ENCODE measurements around the gene GNB5.

GNB5 gene

GRCh38 chr15:52232327-52232726 lies 41.1 kb upstream of the GNB5 start:
- no peaks in the 10 kb centered on the region for H3K9me2 ChIP-seq (replicated peaks; ENCODE audit: control insufficient read depth, low read length)
- peaks cover 89% of the 10 kb centered on the region for H3K4me1 ChIP-seq (ENCODE audit: control insufficient read depth, low read length)
- peaks cover 12% of the 10 kb centered on the region for H3K79me2 ChIP-seq (ENCODE audit: control insufficient read depth, low read length)
- H3K27me3 ChIP-seq (ENCODE audit: control insufficient read depth, low read length): no peaks in the 10 kb centered on the region
- TF ChIP-seq CTCF (IDR thresholded peaks at IDR 0.05; ENCODE audit: low read depth, low read length, poor library complexity, severe bottlenecking): no peak
- no peak for TF ChIP-seq EZH2phosphoT487 (IDR thresholded peaks at IDR 0.05; ENCODE audit: borderline replicate concordance, low read length)
- H3K4me2 ChIP-seq (ENCODE audit: low read length): peak overlapping the region; percentile 93
- H3K9me3 ChIP-seq (ENCODE audit: control insufficient read depth, insufficient read depth, low read length): no peaks in the 10 kb centered on the region
- peaks cover 53% of the 10 kb centered on the region for H3F3A ChIP-seq (ENCODE audit: control insufficient read depth, insufficient read depth)
- peak overlapping the region; percentile 65 for H3K4me3 ChIP-seq (ENCODE audit: low read length)
- no peaks in the 10 kb centered on the region for H4K20me1 ChIP-seq (ENCODE audit: control insufficient read depth, insufficient read depth, low read depth, low read length)
- H3K36me3 ChIP-seq (ENCODE audit: control insufficient read depth, low read length): peaks cover 16% of the 10 kb centered on the region
- peak overlapping the region; percentile 98 for H3K27ac ChIP-seq (ENCODE audit: low read depth, low read length)

GRCh38 chr15:52230073-52230472 lies 38.9 kb upstream of the GNB5 start:
- Histone ChIP-seq H4K20me1 (ENCODE audit: control insufficient read depth, insufficient read depth, low read depth, low read length) (no peaks in the 10 kb centered on the region), H3K4me1 (ENCODE audit: control insufficient read depth, low read length) (peaks cover 90% of the 10 kb centered on the region), H3K79me2 (ENCODE audit: control insufficient read depth, low read length) (peaks cover 12% of the 10 kb centered on the region), H3K27me3 (ENCODE audit: control insufficient read depth, low read length) (no peaks in the 10 kb centered on the region), H3K9me3 (ENCODE audit: control insufficient read depth, insufficient read depth, low read length) (no peaks in the 10 kb centered on the region), H3F3A (ENCODE audit: control insufficient read depth, insufficient read depth) (peaks cover 50% of the 10 kb centered on the region), H3K9me2 (replicated peaks; ENCODE audit: control insufficient read depth, low read length) (no peaks in the 10 kb centered on the region), H3K36me3 (ENCODE audit: control insufficient read depth, low read length) (peaks cover 19% of the 10 kb centered on the region), H3K4me3 (ENCODE audit: low read length) (peak overlapping the region; percentile 46; the same call in 1 of the 2 replicates), H3K27ac (ENCODE audit: low read depth, low read length) (peak overlapping the region; percentile 66), H3K4me2 (ENCODE audit: low read length) (peak overlapping the region; percentile 55)
- TF ChIP-seq CTCF (IDR thresholded peaks at IDR 0.05; ENCODE audit: low read depth, low read length, poor library complexity, severe bottlenecking): no peak
- TF ChIP-seq EZH2phosphoT487 (IDR thresholded peaks at IDR 0.05; ENCODE audit: borderline replicate concordance, low read length): no peak

GRCh38 chr15:52228921-52229320 lies 37.7 kb upstream of the GNB5 start:
- Histone ChIP-seq H3F3A (ENCODE audit: control insufficient read depth, insufficient read depth) (peaks cover 48% of the 10 kb centered on the region), H3K79me2 (ENCODE audit: control insufficient read depth, low read length) (peaks cover 20% of the 10 kb centered on the region), H3K9me2 (replicated peaks; ENCODE audit: control insufficient read depth, low read length) (no peaks in the 10 kb centered on the region), H3K27me3 (ENCODE audit: control insufficient read depth, low read length) (no peaks in the 10 kb centered on the region), H3K4me2 (ENCODE audit: low read length) (peak overlapping the region; percentile 55), H3K36me3 (ENCODE audit: control insufficient read depth, low read length) (peaks cover 20% of the 10 kb centered on the region), H3K9me3 (ENCODE audit: control insufficient read depth, insufficient read depth, low read length) (no peaks in the 10 kb centered on the region), H3K4me3 (ENCODE audit: low read length) (peak overlapping the region; percentile 46), H3K27ac (ENCODE audit: low read depth, low read length) (peak overlapping the region; percentile 66), H3K4me1 (ENCODE audit: control insufficient read depth, low read length) (peaks cover 90% of the 10 kb centered on the region), H4K20me1 (ENCODE audit: control insufficient read depth, insufficient read depth, low read depth, low read length) (no peaks in the 10 kb centered on the region)
- TF ChIP-seq EZH2phosphoT487 (IDR thresholded peaks at IDR 0.05; ENCODE audit: borderline replicate concordance, low read length): no peak
- no peak for TF ChIP-seq CTCF (IDR thresholded peaks at IDR 0.05; ENCODE audit: low read depth, low read length, poor library complexity, severe bottlenecking)
